B cell (primary cell): ENCODE measurements around the gene ZNF22.

ENCODE experiments used
- CTCF ChIP-seq: fragments of 200-600 bp; IDR thresholded peaks from one replicate; pipeline ENCODE4 v1.8.0; 2022; ENCODE audit warnings: antibody characterized with exemption, mild to moderate bottlenecking
- EZH2 ChIP-seq: IDR thresholded peaks from 2 replicates; pipeline ENCODE4 v1.6.1; 2012; ENCODE audit warnings: borderline replicate concordance, low read depth, mild to moderate bottlenecking, moderate library complexity, low read length; ENCODE audit not compliant: insufficient read depth, poor library complexity, severe bottlenecking

- TF ChIP-seq EZH2 (no peak), CTCF (no peak)
These were observed 35.0 kb downstream of the ZNF22 start for GRCh38 chr10:45035673-45036072.
